Cardiac muscle cell (in vitro differentiated cells and primary cell): ENCODE results near the gene DTD1. TPM values are rescaled to one million over a fixed set of nuclear protein-coding genes. Genes with fewer than 3 reads are reported as not detected.
"Not testable (repeated sequence)": the region's sequence is repeated elsewhere in the genome, so short reads cannot be mapped to it uniquely, and the experiment has no call there.

Experiments
- DNase-seq, 2 donors: peaks; one replicate each; pipeline versions ENCODE4 v3.0.0 to v3.0.0-alpha.2; 2010 to 2017; ENCODE audit warnings: low read depth in 1 of 2, low spot score in 1 of 2
- H3K27ac ChIP-seq: fragments of 200-600 bp; sonication (generic); 2 replicates; pipeline ENCODE4 v1.5.1; 2016
- H3K27me3 ChIP-seq: fragments of 200-600 bp; sonication (generic); 2 replicates; pipeline ENCODE4 v1.6.0; 2016; ENCODE audit warnings: control low read depth
- H3K36me3 ChIP-seq: fragments of 200-600 bp; sonication (generic); 2 replicates; pipeline ENCODE4 v1.5.1; 2016; ENCODE audit warnings: control low read depth
- H3K4me1 ChIP-seq: fragments of 200-600 bp; sonication (generic); 2 replicates; pipeline ENCODE4 v1.8.1; 2017; ENCODE audit warnings: low read depth, mild to moderate bottlenecking, mixed run types
- H3K4me3 ChIP-seq: fragments of 200-600 bp; sonication (generic); 2 replicates; pipeline ENCODE4 v1.5.1; 2016; ENCODE audit warnings: mild to moderate bottlenecking
- H3K9me3 ChIP-seq: fragments of 200-600 bp; sonication (generic); 2 replicates; pipeline ENCODE4 v1.5.1; 2017; ENCODE audit warnings: low read depth, mild to moderate bottlenecking, control low read depth
- CTCF ChIP-seq: IDR thresholded peaks from 2 replicates; pipeline ENCODE4 v1.5.1; 2012; ENCODE audit warnings: low read depth, mild to moderate bottlenecking, low read length
- polyA plus RNA-seq: library from polyadenylated mRNA; unstranded; fragments of >200 nt; fragmentation: Nextera tagmentation; extraction: Ambion mirVana; gene quantifications from 2 replicates; pipeline ENCODE4 v1.2.1, GENCODE V29; 2016
- total RNA-seq: library from RNA; depleted of rRNA; stranded (reverse); fragments of >200 nt; gene quantifications from 2 replicates; pipeline ENCODE4 v1.2.3, GENCODE V29; 2016

DTD1 gene
- total and polyA plus RNA-seq, 2 experiments from 2014 or later: 62.8 to 71.6 TPM

GRCh38 chr20:18748987-18749386 lies 161.1 kb downstream of the DTD1 start:
- Histone ChIP-seq H3K4me1 (no peaks in the 10 kb centered on the region), H3K9me3 (no peaks in the 10 kb centered on the region), H3K27ac (no peak overlapping the region), H3K27me3 (no peaks in the 10 kb centered on the region), H3K36me3 (no peaks in the 10 kb centered on the region), H3K4me3 (no peak overlapping the region)
- no peak for DNase-seq
- no peak for TF ChIP-seq CTCF

- TF ChIP-seq CTCF: no peak
- Histone ChIP-seq H3K36me3 (no peaks in the 10 kb centered on the region), H3K27ac (no peak overlapping the region), H3K4me1 (no peaks in the 10 kb centered on the region), H3K9me3 (no peaks in the 10 kb centered on the region), H3K4me3 (no peak overlapping the region), H3K27me3 (no peaks in the 10 kb centered on the region)
- no peak for DNase-seq
Measured at GRCh38 chr20:18749528-18749927, 161.7 kb downstream of the DTD1 start.

- Histone ChIP-seq H3K4me1 (no peaks in the 10 kb centered on the region), H3K27me3 (no peaks in the 10 kb centered on the region), H3K27ac (peak overlapping the region; percentile 1), H3K4me3 (no peak overlapping the region), H3K36me3 (no peaks in the 10 kb centered on the region), H3K9me3 (no peaks in the 10 kb centered on the region)
- no peak for DNase-seq
- no peak for TF ChIP-seq CTCF
Measured at GRCh38 chr20:18750735-18751134, 162.9 kb downstream of the DTD1 start.

- DNase-seq: no peak
- no peak for TF ChIP-seq CTCF
- no peaks in the 10 kb centered on the region for H3K27me3 ChIP-seq
- no peaks in the 10 kb centered on the region for H3K4me1 ChIP-seq
- H3K4me3 ChIP-seq: no peak overlapping the region
- no peaks in the 10 kb centered on the region for H3K9me3 ChIP-seq
- H3K27ac ChIP-seq: no peak overlapping the region
- H3K36me3 ChIP-seq: no peaks in the 10 kb centered on the region
Measured at GRCh38 chr20:18754030-18754652, 166.3 kb downstream of the DTD1 start.

- Histone ChIP-seq H3K27ac (no peak overlapping the region), H3K27me3 (no peaks in the 10 kb centered on the region)
- no peak for TF ChIP-seq CTCF
Measured at GRCh38 chr20:18754653-18755045, 166.8 kb downstream of the DTD1 start.

GRCh38 chr20:18760852-18761251 lies 173.0 kb downstream of the DTD1 start:
- not testable (repeated sequence) for H3K27ac ChIP-seq, H3K9me3 ChIP-seq, DNase-seq, H3K27me3 ChIP-seq, H3K36me3 ChIP-seq, H3K4me1 ChIP-seq, H3K4me3 ChIP-seq

More at GRCh38 chr20:18754653-18755045, 166.8 kb downstream of the DTD1 start:
- H3K4me3 ChIP-seq: no peak overlapping the region
- H3K4me1 ChIP-seq: no peaks in the 10 kb centered on the region
- no peak for DNase-seq
- no peaks in the 10 kb centered on the region for H3K36me3 ChIP-seq
- no peaks in the 10 kb centered on the region for H3K9me3 ChIP-seq
